HL-60 (cell line): ENCODE measurements around the gene FOXJ3.

Experiments used
- GABPA ChIP-seq: IDR thresholded peaks from 2 replicates; pipeline ENCODE4 v1.6.1; 2012; ENCODE audit warnings: low read depth
- POLR2AphosphoS5 ChIP-seq: IDR thresholded peaks from 2 replicates; pipeline ENCODE4 v1.6.1; 2012; ENCODE audit warnings: low read depth
- SPI1 ChIP-seq: IDR thresholded peaks from 2 replicates; pipeline ENCODE4 v1.6.1; 2012; ENCODE audit warnings: low read depth, mild to moderate bottlenecking, borderline replicate concordance
- TF ChIP-seq, protein P1 (sequence below): IDR thresholded peaks from one replicate; pipeline ENCODE4 v1.5.1; 2011; ENCODE audit warnings: low read length, control low read depth, inconsistent platforms; ENCODE audit not compliant: insufficient read depth
- TF ChIP-seq, protein P2 (sequence below): IDR thresholded peaks from 2 replicates; pipeline ENCODE4 v1.6.1; 2012; ENCODE audit warnings: low read depth; ENCODE audit not compliant: insufficient replicate concordance

DNA sequence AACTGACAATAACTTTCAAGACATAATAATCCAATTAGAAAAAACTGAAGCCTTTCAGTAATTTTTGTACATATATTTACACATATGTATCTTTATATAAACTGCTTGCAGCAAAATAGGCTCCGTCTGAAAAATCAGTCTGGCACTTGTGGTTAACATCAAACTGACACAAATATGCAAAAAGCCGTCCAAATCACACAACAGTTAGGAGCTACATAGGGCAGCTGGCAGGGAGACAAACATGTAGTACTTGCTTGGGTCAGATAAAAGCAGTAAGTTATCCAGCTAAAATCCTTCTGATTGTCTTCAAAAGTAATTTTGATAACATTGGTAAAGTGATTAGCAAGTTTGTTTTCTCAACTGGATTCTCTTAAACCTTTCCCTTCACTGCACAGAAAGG lies 155.8 kb downstream of the FOXJ3 start:
- TF ChIP-seq, protein P1, sequence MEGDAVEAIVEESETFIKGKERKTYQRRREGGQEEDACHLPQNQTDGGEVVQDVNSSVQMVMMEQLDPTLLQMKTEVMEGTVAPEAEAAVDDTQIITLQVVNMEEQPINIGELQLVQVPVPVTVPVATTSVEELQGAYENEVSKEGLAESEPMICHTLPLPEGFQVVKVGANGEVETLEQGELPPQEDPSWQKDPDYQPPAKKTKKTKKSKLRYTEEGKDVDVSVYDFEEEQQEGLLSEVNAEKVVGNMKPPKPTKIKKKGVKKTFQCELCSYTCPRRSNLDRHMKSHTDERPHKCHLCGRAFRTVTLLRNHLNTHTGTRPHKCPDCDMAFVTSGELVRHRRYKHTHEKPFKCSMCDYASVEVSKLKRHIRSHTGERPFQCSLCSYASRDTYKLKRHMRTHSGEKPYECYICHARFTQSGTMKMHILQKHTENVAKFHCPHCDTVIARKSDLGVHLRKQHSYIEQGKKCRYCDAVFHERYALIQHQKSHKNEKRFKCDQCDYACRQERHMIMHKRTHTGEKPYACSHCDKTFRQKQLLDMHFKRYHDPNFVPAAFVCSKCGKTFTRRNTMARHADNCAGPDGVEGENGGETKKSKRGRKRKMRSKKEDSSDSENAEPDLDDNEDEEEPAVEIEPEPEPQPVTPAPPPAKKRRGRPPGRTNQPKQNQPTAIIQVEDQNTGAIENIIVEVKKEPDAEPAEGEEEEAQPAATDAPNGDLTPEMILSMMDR, result no peak
- no peak for TF ChIP-seq POLR2AphosphoS5
- TF ChIP-seq, protein P2, sequence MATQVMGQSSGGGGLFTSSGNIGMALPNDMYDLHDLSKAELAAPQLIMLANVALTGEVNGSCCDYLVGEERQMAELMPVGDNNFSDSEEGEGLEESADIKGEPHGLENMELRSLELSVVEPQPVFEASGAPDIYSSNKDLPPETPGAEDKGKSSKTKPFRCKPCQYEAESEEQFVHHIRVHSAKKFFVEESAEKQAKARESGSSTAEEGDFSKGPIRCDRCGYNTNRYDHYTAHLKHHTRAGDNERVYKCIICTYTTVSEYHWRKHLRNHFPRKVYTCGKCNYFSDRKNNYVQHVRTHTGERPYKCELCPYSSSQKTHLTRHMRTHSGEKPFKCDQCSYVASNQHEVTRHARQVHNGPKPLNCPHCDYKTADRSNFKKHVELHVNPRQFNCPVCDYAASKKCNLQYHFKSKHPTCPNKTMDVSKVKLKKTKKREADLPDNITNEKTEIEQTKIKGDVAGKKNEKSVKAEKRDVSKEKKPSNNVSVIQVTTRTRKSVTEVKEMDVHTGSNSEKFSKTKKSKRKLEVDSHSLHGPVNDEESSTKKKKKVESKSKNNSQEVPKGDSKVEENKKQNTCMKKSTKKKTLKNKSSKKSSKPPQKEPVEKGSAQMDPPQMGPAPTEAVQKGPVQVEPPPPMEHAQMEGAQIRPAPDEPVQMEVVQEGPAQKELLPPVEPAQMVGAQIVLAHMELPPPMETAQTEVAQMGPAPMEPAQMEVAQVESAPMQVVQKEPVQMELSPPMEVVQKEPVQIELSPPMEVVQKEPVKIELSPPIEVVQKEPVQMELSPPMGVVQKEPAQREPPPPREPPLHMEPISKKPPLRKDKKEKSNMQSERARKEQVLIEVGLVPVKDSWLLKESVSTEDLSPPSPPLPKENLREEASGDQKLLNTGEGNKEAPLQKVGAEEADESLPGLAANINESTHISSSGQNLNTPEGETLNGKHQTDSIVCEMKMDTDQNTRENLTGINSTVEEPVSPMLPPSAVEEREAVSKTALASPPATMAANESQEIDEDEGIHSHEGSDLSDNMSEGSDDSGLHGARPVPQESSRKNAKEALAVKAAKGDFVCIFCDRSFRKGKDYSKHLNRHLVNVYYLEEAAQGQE, result no peak
- TF ChIP-seq GABPA, result no peak
- no peak for TF ChIP-seq SPI1
